ENCODE measurements around the gene SRRM5. TPM values are rescaled to one million over a fixed set of nuclear protein-coding genes. Genes with fewer than 3 reads are reported as not detected.

The SRRM5 gene
- polyA plus RNA-seq, 2 of the 4 experiments (the other 2 are of a cell fraction) = 0.47 to 0.50 TPM

- ATAC-seq (no peak), FAIRE-seq (no peak), DNase-seq (ENCODE audit: low read depth in 1 of 2, low spot score in 1 of 2) (no peak)
- Histone ChIP-seq H3K4me1 (peaks cover 24% of the 10 kb centered on the region), H3K4me2 (no peak overlapping the region), H3K9me3 (no peaks in the 10 kb centered on the region), H3K27ac (peak overlapping the region in 1 of 2 experiments; percentile 68; a peak in 2 of 6 replicates), H3K4me3 (no peak overlapping the region)
- ChIA-PET POLR2A (interaction anchor here (1.0 kb wide), 1 partner anchor 16 kb away, joined by 6 read pairs; no protein-coding TSS in a partner anchor), CTCF (interaction anchor here (0.6 to 2.7 kb wide), 2 partner anchors 18 to 1883 kb away, joined by 4 to 11 read pairs; no protein-coding TSS in a partner anchor)
- 83% methylated on average over 5 of the region's 5 CpGs for WGBS (ENCODE audit: missing lambda C conversion rate)
- TF ChIP-seq RNF2 (IDR thresholded peaks at IDR 0.05; ENCODE audit: borderline replicate concordance, low read depth) = no peak
- TF ChIP-seq ESRRA (IDR thresholded peaks at IDR 0.05; ENCODE audit: borderline replicate concordance, low read length) = no peak
- no peak for TF ChIP-seq CEBPB (IDR thresholded peaks at IDR 0.05)
- no peak for TF ChIP-seq ZNF302 (CRISPR knock-in tag; IDR thresholded peaks at IDR 0.05)
- no peak for TF ChIP-seq HOXA7 (CRISPR knock-in tag; IDR thresholded peaks at IDR 0.05)
These were observed 22.2 kb downstream of the SRRM5 start for GRCh38 chr19:43634068-43634467.

- POLR2A ChIA-PET = no interaction called here
- TF ChIP-seq TFCP2L1 (CRISPR knock-in tag; IDR thresholded peaks at IDR 0.05) (no peak), NPAS2 (CRISPR knock-in tag; IDR thresholded peaks at IDR 0.05; ENCODE audit: borderline replicate concordance) (no peak), RARB (CRISPR knock-in tag; IDR thresholded peaks at IDR 0.05) (no peak), POLR2A (IDR thresholded peaks at IDR 0.05; ENCODE audit: low read length) (no peak), RAD21 (conservative IDR thresholded peaks at IDR 0.05 in 1 of 2, IDR thresholded peaks at IDR 0.05 in 1 of 2) (no peak), EHF (CRISPR knock-in tag; IDR thresholded peaks at IDR 0.05) (no peak), ZSCAN20 (CRISPR knock-in tag; IDR thresholded peaks at IDR 0.05) (no peak), JUNB (IDR thresholded peaks at IDR 0.05) (no peak), FOSL2 (IDR thresholded peaks at IDR 0.05) (no peak), FOSL2 (CRISPR knock-in tag; IDR thresholded peaks at IDR 0.05) (no peak), PHF8 (IDR thresholded peaks at IDR 0.05; ENCODE audit: borderline replicate concordance, low read depth) (no peak), EHMT2 (IDR thresholded peaks at IDR 0.05; ENCODE audit: low read depth) (no peak), EP300 (IDR thresholded peaks at IDR 0.05) (no peak), CTCF (IDR thresholded peaks at IDR 0.05) (no peak), ZC3H11A (IDR thresholded peaks at IDR 0.05) (no peak), REST (IDR thresholded peaks at IDR 0.05) (no peak), HOXB13 (CRISPR knock-in tag; IDR thresholded peaks at IDR 0.05; ENCODE audit: low read depth) (no peak), BCL3 (IDR thresholded peaks at IDR 0.05) (no peak), TP53 (CRISPR knock-in tag; IDR thresholded peaks at IDR 0.05) (no peak), HEYL (CRISPR knock-in tag; IDR thresholded peaks at IDR 0.05) (no peak), CHD4 (IDR thresholded peaks at IDR 0.05; ENCODE audit: borderline replicate concordance) (no peak)
- Histone ChIP-seq H3K27ac (peak overlapping the region in 1 of 2 experiments; percentile 68; a peak in 2 of 6 replicates), H3K4me1 (peaks cover 24% of the 10 kb centered on the region), H3K4me3 (no peak overlapping the region), H3K4me2 (peak overlapping the region; percentile 14; the same call in 2 of the 3 replicates), H3K9me3 (no peaks in the 10 kb centered on the region)
- ATAC-seq (peak in 1 of 2 experiments; percentile 37; a peak in 2 of 6 replicates), DNase-seq (ENCODE audit: low read depth in 1 of 2, low spot score in 1 of 2) (no peak), FAIRE-seq (no peak)
- CTCF ChIA-PET = interaction anchor here (1.4 kb wide), 1 partner anchor 18 kb away, joined by 5 read pairs; no protein-coding TSS in a partner anchor
- 48% methylated on average over 5 of the region's 5 CpGs for WGBS (ENCODE audit: missing lambda C conversion rate)
These were observed 22.6 kb downstream of the SRRM5 start for GRCh38 chr19:43634506-43634871.

Data from A549 (cell line).